Caco-2 (cell line): ENCODE data around the gene C19orf25. TPM values are rescaled to one million over a fixed set of nuclear protein-coding genes. Genes with fewer than 3 reads are reported as not detected.

Source experiments
- BruUV-seq: library from RNA; stranded (reverse); fragments of 400-500 nt; replicated peaks from 2 replicates; lab custom pipeline; 2021; lab: Mats Ljungman, UMichigan
- CTCF ChIA-PET: fragments of 300-600 bp; sonication (Branson Sonifier 250); formaldehyde crosslinking; loops from one replicate; lab custom pipeline; 2022; ENCODE audit warnings: antibody characterized with exemption; lab: Charles Lee
- POLR2A ChIA-PET: fragments of 300-600 bp; sonication (Branson Sonifier 250); formaldehyde crosslinking; loops from one replicate; lab custom pipeline; 2022; ENCODE audit warnings: antibody characterized with exemption; lab: Charles Lee
- DNase-seq, 2 experiments: peaks; one replicate each; pipeline versions ENCODE4 v3.0.0 to v3.0.0-alpha.2; 2020 to 2022
- H3K27me3 ChIP-seq: replicated peaks from 2 replicates; pipeline ENCODE4 v1.6.0; 2011; ENCODE audit warnings: low read length; ENCODE audit not compliant: control insufficient read depth, insufficient read depth
- H3K36me3 ChIP-seq: 2 replicates; pipeline ENCODE4 v1.5.1; 2011; ENCODE audit warnings: low read length; ENCODE audit not compliant: control insufficient read depth, insufficient read depth
- H3K4me1 ChIP-seq: fragments of 250-450 bp; sonication (Bioruptor Pico); 2 replicates; pipeline ENCODE4 v1.5.1; 2020; ENCODE audit warnings: mild to moderate bottlenecking
- H3K4me3 ChIP-seq: 2 replicates; pipeline ENCODE4 v1.5.1; 2011; ENCODE audit warnings: low read depth, mild to moderate bottlenecking, control low read depth, low read length
- H3K9me3 ChIP-seq: fragments of 250-450 bp; sonication (Bioruptor Pico); 2 replicates; pipeline ENCODE4 v1.5.1; 2020; ENCODE audit warnings: mild to moderate bottlenecking, moderate library complexity
- H3K27ac Mint-ChIP-seq: one replicate; pipeline ENCODE4 v1.8.0; 2022; ENCODE audit warnings: mixed read lengths; ENCODE audit not compliant: unreplicated experiment
- H3K27me3 Mint-ChIP-seq: one replicate; pipeline ENCODE4 v1.8.0; 2022; ENCODE audit warnings: mixed read lengths; ENCODE audit not compliant: insufficient read depth, unreplicated experiment
- H3K36me3 Mint-ChIP-seq: one replicate; pipeline ENCODE4 v1.8.0; 2022; ENCODE audit warnings: mild to moderate bottlenecking, mixed read lengths; ENCODE audit not compliant: insufficient read depth, unreplicated experiment
- H3K4me1 Mint-ChIP-seq: one replicate; pipeline ENCODE4 v1.8.0; 2022; ENCODE audit warnings: low read depth, mixed read lengths; ENCODE audit not compliant: unreplicated experiment
- H3K4me3 Mint-ChIP-seq: one replicate; pipeline ENCODE4 v1.8.0; 2022; ENCODE audit warnings: mild to moderate bottlenecking, moderate library complexity, mixed read lengths; ENCODE audit not compliant: unreplicated experiment
- H3K9me3 Mint-ChIP-seq: one replicate; pipeline ENCODE4 v1.8.0; 2022; ENCODE audit warnings: mixed read lengths; ENCODE audit not compliant: unreplicated experiment
- intact Hi-C: fragments of 100-400 bp; cut with micrococcal nuclease; formaldehyde crosslinking; loops from one replicate; pipeline ENCODE4 v1.10.0; 2022; ENCODE audit not compliant: unreplicated experiment
- total RNA-seq: library from RNA; stranded (reverse); gene quantifications from 2 replicates; pipeline ENCODE4 v1.2.3, GENCODE V29; 2022
- TF ChIP-seq, protein P1 (sequence below), 2 experiments: fragments of 200-600 bp in 1 of 2; IDR thresholded peaks; 1 replicate in 1 of 2; 2 replicates in 1 of 2; pipeline versions ENCODE4 v1.5.1 to v1.8.0; 2011 to 2022; ENCODE audit warnings: antibody characterized with exemption in 1 of 2, control low read depth in 1 of 2, inconsistent platforms in 1 of 2, low read depth in 1 of 2, low read length in 1 of 2, mild to moderate bottlenecking in 1 of 2, moderate library complexity in 1 of 2; ENCODE audit not compliant: insufficient read depth in 1 of 2, severe bottlenecking in 1 of 2, unreplicated experiment in 1 of 2

The C19orf25 gene
- total RNA-seq, 1 experiment from 2014 or later = 41.9 TPM

DNA sequence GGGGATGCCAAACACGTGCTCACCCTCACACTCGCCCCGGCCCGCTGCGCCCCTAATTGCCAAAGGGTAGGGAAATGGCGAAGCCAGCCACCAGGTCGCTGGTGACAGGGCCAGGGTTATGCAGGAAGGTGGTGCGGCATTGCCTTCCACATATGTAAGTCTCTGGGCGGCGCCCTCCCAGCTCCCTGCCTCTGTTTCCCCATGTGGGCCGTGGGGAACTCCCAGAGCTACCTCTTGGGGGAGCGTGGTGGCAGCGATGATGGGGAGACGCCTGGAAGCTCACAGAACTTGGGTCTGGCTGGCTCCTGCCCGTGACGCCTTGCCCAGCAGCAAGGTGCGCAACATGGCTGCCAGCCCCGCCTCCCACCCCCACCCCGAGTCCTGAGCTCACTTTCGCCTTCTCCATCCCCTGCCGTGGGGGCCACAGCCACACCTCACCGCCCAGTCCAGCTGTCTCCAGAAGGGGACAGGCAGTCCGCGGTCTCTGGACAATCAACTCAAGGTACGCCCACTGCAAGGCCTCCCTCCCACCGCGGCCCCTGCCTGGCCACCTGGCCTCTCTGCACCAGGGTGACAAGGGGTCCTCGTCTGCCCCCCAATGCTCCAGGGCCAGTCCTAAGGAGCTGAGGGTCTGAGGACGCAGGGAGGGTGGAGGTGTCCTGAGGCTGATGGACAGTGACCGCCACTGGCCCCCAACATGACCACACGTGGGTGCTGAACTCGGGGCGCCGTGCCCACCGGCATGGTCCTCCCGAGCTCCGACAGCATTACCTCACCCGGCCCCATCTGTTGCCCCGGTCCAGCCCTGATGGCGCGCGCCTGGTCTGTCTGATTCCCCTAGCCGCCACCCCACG lies 6.6 kb downstream of the C19orf25 start:
- BruUV-seq = no TSS peak
- Mint-ChIP-seq H3K27ac (no peak overlapping the region), H3K4me3 (peak overlapping the region; percentile 89), H3K9me3 (no peaks in the 10 kb centered on the region), H3K4me1 (peaks cover 4% of the 10 kb centered on the region), H3K27me3 (no peaks in the 10 kb centered on the region), H3K36me3 (peaks cover 46% of the 10 kb centered on the region)
- intact Hi-C loops = loop anchor here (5.0 kb wide), 1 partner anchor 65 kb away; the partner anchor contains the start of gene DAZAP1
- Histone ChIP-seq H3K4me1 (peaks cover 15% of the 10 kb centered on the region), H3K36me3 (no peaks in the 10 kb centered on the region; the same call in 1 of the 2 replicates), H3K9me3 (no peaks in the 10 kb centered on the region), H3K4me3 (no peak overlapping the region), H3K27me3 (no peaks in the 10 kb centered on the region)
- no peak for DNase-seq
- ChIA-PET CTCF (interaction anchor here (0.8 kb wide), 1 partner anchor 19 kb away, joined by 8 read pairs; the partner anchor contains the start of gene REEP6), POLR2A (no interaction called here)
- TF ChIP-seq, protein P1, sequence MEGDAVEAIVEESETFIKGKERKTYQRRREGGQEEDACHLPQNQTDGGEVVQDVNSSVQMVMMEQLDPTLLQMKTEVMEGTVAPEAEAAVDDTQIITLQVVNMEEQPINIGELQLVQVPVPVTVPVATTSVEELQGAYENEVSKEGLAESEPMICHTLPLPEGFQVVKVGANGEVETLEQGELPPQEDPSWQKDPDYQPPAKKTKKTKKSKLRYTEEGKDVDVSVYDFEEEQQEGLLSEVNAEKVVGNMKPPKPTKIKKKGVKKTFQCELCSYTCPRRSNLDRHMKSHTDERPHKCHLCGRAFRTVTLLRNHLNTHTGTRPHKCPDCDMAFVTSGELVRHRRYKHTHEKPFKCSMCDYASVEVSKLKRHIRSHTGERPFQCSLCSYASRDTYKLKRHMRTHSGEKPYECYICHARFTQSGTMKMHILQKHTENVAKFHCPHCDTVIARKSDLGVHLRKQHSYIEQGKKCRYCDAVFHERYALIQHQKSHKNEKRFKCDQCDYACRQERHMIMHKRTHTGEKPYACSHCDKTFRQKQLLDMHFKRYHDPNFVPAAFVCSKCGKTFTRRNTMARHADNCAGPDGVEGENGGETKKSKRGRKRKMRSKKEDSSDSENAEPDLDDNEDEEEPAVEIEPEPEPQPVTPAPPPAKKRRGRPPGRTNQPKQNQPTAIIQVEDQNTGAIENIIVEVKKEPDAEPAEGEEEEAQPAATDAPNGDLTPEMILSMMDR (IDR thresholded peaks at IDR 0.05; ENCODE audit: insufficient read depth in 1 of 2, low read depth in 1 of 2, low read length in 1 of 2, severe bottlenecking in 1 of 2, unreplicated experiment in 1 of 2) = no peak

DNA sequence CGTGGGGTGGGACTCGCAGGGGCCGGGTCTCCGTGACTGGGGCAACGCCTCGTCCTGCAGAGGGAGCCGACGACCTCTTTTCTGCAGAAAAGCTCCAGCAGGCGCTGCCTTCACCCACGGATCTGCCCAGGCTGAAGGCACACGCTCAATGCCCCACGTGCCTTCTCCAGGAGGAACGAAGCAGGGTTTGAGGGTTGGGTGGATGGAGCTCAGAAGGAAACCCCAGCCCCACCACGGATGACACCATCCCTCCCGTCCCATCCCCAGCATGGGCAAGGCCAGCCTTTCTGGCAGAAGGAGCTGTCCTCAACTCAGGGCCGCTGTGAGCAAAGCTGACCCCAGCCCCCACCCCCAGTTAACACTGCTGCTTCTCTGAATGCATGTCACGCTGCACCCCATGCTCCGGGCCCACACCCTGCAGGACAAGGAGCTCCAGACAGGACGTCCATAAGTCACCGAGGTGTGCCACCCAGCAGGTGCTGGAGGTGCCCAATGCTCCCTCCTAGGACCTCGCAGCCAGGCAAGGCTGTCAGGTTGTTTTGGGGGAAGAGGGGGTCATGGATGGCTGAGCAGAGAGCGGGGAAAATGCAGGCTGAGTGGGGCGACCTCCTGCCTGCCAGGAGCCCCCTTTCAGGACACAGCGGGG lies 7.4 kb downstream of the C19orf25 start:
- peaks cover 4% of the 10 kb centered on the region for H3K4me1 Mint-ChIP-seq
- H3K27ac Mint-ChIP-seq = no peak overlapping the region
- no peaks in the 10 kb centered on the region; the same call in 1 of the 2 replicates for H3K36me3 ChIP-seq
- H3K36me3 Mint-ChIP-seq = peaks cover 46% of the 10 kb centered on the region
- no peaks in the 10 kb centered on the region for H3K9me3 Mint-ChIP-seq
- peak overlapping the region; percentile 89 for H3K4me3 Mint-ChIP-seq
- peak in 1 of 2 experiments; percentile 50 for DNase-seq
- no peaks in the 10 kb centered on the region for H3K27me3 Mint-ChIP-seq
- CTCF ChIA-PET = interaction anchor here (0.7 to 0.9 kb wide), 3 partner anchors 19 to 119 kb away, joined by 3 to 8 read pairs (median 5); partner anchors contain the start of gene REEP6
- H3K4me3 ChIP-seq = peak overlapping the region; percentile 65
- no peaks in the 10 kb centered on the region for H3K27me3 ChIP-seq
- no TSS peak for BruUV-seq
- peaks cover 15% of the 10 kb centered on the region for H3K4me1 ChIP-seq
- H3K9me3 ChIP-seq = no peaks in the 10 kb centered on the region
- intact Hi-C loops = loop anchor here (2.0 to 5.0 kb wide), 2 partner anchors 37 to 64 kb away; partner anchors contain the start of gene DAZAP1
- POLR2A ChIA-PET = no interaction called here
- TF ChIP-seq, protein P1 (IDR thresholded peaks at IDR 0.05; ENCODE audit: insufficient read depth in 1 of 2, low read depth in 1 of 2, low read length in 1 of 2, severe bottlenecking in 1 of 2, unreplicated experiment in 1 of 2) = peak in 1 of 2 experiments; percentile 53

DNA sequence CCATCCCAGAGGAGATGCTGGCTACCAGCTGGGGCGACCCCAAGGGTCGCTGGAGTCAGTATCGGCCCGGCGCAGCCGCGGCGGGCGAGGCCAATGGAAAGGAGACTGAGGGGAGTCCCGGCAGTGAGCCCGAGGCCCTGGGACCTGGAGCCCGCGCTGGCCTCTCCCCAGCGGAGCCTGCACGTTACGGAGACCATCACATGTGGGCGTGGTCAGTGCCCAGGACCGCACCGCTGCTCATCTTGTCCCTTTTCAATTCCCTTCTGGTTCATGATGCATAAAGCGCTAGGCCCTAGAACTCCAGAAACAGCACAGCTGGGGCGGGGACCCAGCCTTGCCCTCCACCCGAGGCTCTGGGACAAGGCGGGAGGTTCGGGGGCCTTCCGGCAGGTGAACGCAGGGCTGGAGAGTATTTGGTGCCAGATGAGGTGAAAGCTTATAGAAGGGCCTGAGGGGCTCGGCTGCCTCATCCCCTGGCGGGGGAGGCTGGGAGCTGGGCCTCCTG lies 8.0 kb downstream of the C19orf25 start:
- POLR2A ChIA-PET = no interaction called here

More for the DNA sequence above, 8.0 kb downstream of the C19orf25 start:
- H3K9me3 Mint-ChIP-seq = no peaks in the 10 kb centered on the region
- Histone ChIP-seq H3K36me3 (no peaks in the 10 kb centered on the region), H3K4me3 (peak overlapping the region; percentile 65), H3K4me1 (peaks cover 15% of the 10 kb centered on the region), H3K27me3 (no peaks in the 10 kb centered on the region), H3K9me3 (no peaks in the 10 kb centered on the region)
- peak; percentile 71 to 77 for DNase-seq
- peaks cover 46% of the 10 kb centered on the region for H3K36me3 Mint-ChIP-seq
- TF ChIP-seq, protein P1 (IDR thresholded peaks at IDR 0.05; ENCODE audit: insufficient read depth in 1 of 2, low read depth in 1 of 2, low read length in 1 of 2, severe bottlenecking in 1 of 2, unreplicated experiment in 1 of 2) = peak in 1 of 2 experiments; percentile 43
- intact Hi-C loops = loop anchor here (2.0 to 5.0 kb wide), 2 partner anchors 38 to 64 kb away; partner anchors contain the start of gene DAZAP1
- peak overlapping the region; percentile 89 for H3K4me3 Mint-ChIP-seq
- CTCF ChIA-PET = interaction anchor here (0.7 to 0.9 kb wide), 2 partner anchors 75 to 120 kb away, joined by 3 to 5 read pairs; no protein-coding TSS in a partner anchor
- H3K27ac Mint-ChIP-seq = no peak overlapping the region
- no peaks in the 10 kb centered on the region for H3K27me3 Mint-ChIP-seq
- no TSS peak for BruUV-seq
- peaks cover 4% of the 10 kb centered on the region for H3K4me1 Mint-ChIP-seq
